Endothelial cell of umbilical vein (primary cell): ENCODE data around the gene CPEB2.

Experiments
- CTCF ChIP-seq, 2 donors: IDR thresholded peaks; 1 replicate in 1 of 2; 2 replicates in 1 of 2; pipeline ENCODE4 v1.5.1; 2011; ENCODE audit warnings: low read length in 2 of 2, mild to moderate bottlenecking in 2 of 2, moderate library complexity in 2 of 2, control low read depth in 1 of 2, inconsistent platforms in 1 of 2, low read depth in 1 of 2; ENCODE audit not compliant: insufficient read depth in 1 of 2; ENCODE audit errors: extremely low read depth in 1 of 2
- EZH2 ChIP-seq: IDR thresholded peaks from 2 replicates; pipeline ENCODE4 v1.6.1; 2012; ENCODE audit warnings: borderline replicate concordance, low read depth, mild to moderate bottlenecking, moderate library complexity, low read length, inconsistent platforms; ENCODE audit not compliant: severe bottlenecking
- FOS ChIP-seq: IDR thresholded peaks from 2 replicates; pipeline ENCODE4 v1.6.1; 2011; ENCODE audit warnings: mild to moderate bottlenecking, low read length, moderate library complexity, borderline replicate concordance; ENCODE audit not compliant: insufficient read depth
- POLR2A ChIP-seq: IDR thresholded peaks from 2 replicates; pipeline ENCODE4 v1.6.1; 2012; ENCODE audit warnings: low read depth, mild to moderate bottlenecking, control low read depth, low read length

- TF ChIP-seq CTCF (IDR thresholded peaks at IDR 0.05; ENCODE audit: extremely low read depth in 1 of 2, insufficient read depth in 1 of 2, low read depth in 1 of 2, low read length in 2 of 2) (no peak), POLR2A (no peak), EZH2 (no peak), FOS (no peak)
These were observed 38.7 kb downstream of the CPEB2 start for GRCh38 chr4:15040916-15041463.
